ENCODE results near the gene RDH5.
"Not testable (repeated sequence)": the region's sequence is repeated elsewhere in the genome, so short reads cannot be mapped to it uniquely, and the experiment has no call there.

The RDH5 gene

GRCh38 chr12:55746174-55746912 lies 26.1 kb downstream of the RDH5 start:
- DNase-seq: no peak

GRCh38 chr12:55746913-55747231 lies 26.7 kb downstream of the RDH5 start:
- DNase-seq: no peak

- DNase-seq: no peak
These were observed 28.2 kb downstream of the RDH5 start for GRCh38 chr12:55748230-55748993.

GRCh38 chr12:55755246-55755645 lies 35.1 kb downstream of the RDH5 start:
- DNase-seq: no peak

- no peak for DNase-seq
These were observed 37.5 kb downstream of the RDH5 start for GRCh38 chr12:55757701-55758100.

- not testable (repeated sequence) for DNase-seq
These were observed 38.4 kb downstream of the RDH5 start for GRCh38 chr12:55758575-55758974.

GRCh38 chr12:55760663-55761062 lies 40.5 kb downstream of the RDH5 start:
- DNase-seq: no peak

GRCh38 chr12:55762646-55763045 lies 42.5 kb downstream of the RDH5 start:
- no peak for DNase-seq

- DNase-seq: no peak
These were observed 45.6 kb downstream of the RDH5 start for GRCh38 chr12:55765736-55766290.

- no peak for DNase-seq
These were observed 47.0 kb downstream of the RDH5 start for GRCh38 chr12:55767156-55767555.

- DNase-seq: no peak
These were observed 51.5 kb downstream of the RDH5 start for GRCh38 chr12:55771736-55772135.

Measured in Kasumi-1 (cell line).